HepG2 (cell line): ENCODE data around the gene CLIC5. TPM values are rescaled to one million over a fixed set of nuclear protein-coding genes. Genes with fewer than 3 reads are reported as not detected.

ENCODE experiments used
- ATAC-seq: fragments of 200-7000 bp; cut with Tn5 transposase; 3 replicates; pipeline ENCODE4 v1.9.1; 2020; ENCODE audit warnings: mild to moderate bottlenecking, moderate library complexity
- BruUV-seq: library from RNA; stranded (reverse); fragments of 400-500 nt; replicated peaks from 2 replicates; lab custom pipeline; 2021; lab: Mats Ljungman, UMichigan
- CTCF ChIA-PET: fragments of 300-600 bp; formaldehyde crosslinking; extraction: SDS; loops from one replicate; lab custom pipeline; 2021; ENCODE audit warnings: low total read pairs, inconsistent platforms, low intra/inter-chr PET ratio; lab: Yijun Ruan, JAX
- POLR2A ChIA-PET: fragments of 350-600 bp; sonication (Branson Sonifier 250); formaldehyde crosslinking; loops from one replicate; lab custom pipeline; 2020; ENCODE audit warnings: antibody characterized with exemption, inconsistent platforms; lab: Yijun Ruan, JAX
- DNase-seq: peaks from one replicate; pipeline ENCODE4 v3.0.0-alpha.2; 2015; ENCODE audit warnings: low spot score
- FAIRE-seq: peaks from 3 replicates; lab custom pipeline; 2011; peaks lifted over from hg19 to GRCh38; lab: Jason Lieb, UNC
- H2AFZ ChIP-seq: one replicate; pipeline ENCODE4 v1.6.1; 2011; ENCODE audit warnings: low read length, inconsistent platforms
- H3K27ac ChIP-seq: fragments of 300-600 bp; 3 replicates; pipeline ENCODE4 v1.8.0; 2011; ENCODE audit warnings: mixed run types, mild to moderate bottlenecking, mixed read lengths, low read length, inconsistent platforms; ENCODE audit not compliant: insufficient read depth; ENCODE audit errors: extremely low read length
- H3K27me3 ChIP-seq, 2 experiments: fragments of 200-600 bp in 1 of 2; 2 replicates in 1 of 2; 3 replicates in 1 of 2; pipeline versions ENCODE4 v1.6.0 to v1.8.0; 2011; ENCODE audit warnings: low read length in 2 of 2, mild to moderate bottlenecking in 2 of 2, moderate library complexity in 2 of 2, inconsistent platforms in 1 of 2; ENCODE audit not compliant: insufficient read depth in 2 of 2, control insufficient read depth in 1 of 2
- H3K36me3 ChIP-seq, 2 experiments: fragments of 200-600 bp in 1 of 2; replicated peaks in 1 of 2; 2 replicates in 1 of 2; 3 replicates in 1 of 2; pipeline versions ENCODE4 v1.5.1 to v1.8.0; 2011; ENCODE audit warnings: low read length in 2 of 2, inconsistent platforms in 1 of 2; ENCODE audit not compliant: insufficient read depth in 2 of 2, control insufficient read depth in 1 of 2
- H3K4me1 ChIP-seq: 2 replicates; pipeline ENCODE4 v1.5.1; 2012; ENCODE audit warnings: low read length, inconsistent platforms; ENCODE audit not compliant: insufficient read depth
- H3K4me2 ChIP-seq: 2 replicates; pipeline ENCODE4 v1.6.0; 2011; ENCODE audit warnings: low read depth, low read length, inconsistent platforms
- H3K4me3 ChIP-seq, 3 experiments: fragments of 200-600 bp in 1 of 3; sonication (generic), shearing (Covaris generic) in 1 of 3; replicated peaks in 1 of 3; 2 replicates each; pipeline ENCODE4 v1.5.1; 2011 to 2016; ENCODE audit warnings: low read length in 3 of 3, inconsistent platforms in 2 of 3, low read depth in 2 of 3, mild to moderate bottlenecking in 2 of 3, control low read depth in 1 of 3, mixed read lengths in 1 of 3; ENCODE audit not compliant: insufficient read depth in 1 of 3
- H3K79me2 ChIP-seq: one replicate; pipeline ENCODE4 v1.6.1; 2011; ENCODE audit warnings: low read length, inconsistent platforms; ENCODE audit not compliant: insufficient read depth
- H3K9ac ChIP-seq: 2 replicates; pipeline ENCODE4 v1.6.0; 2011; ENCODE audit warnings: mild to moderate bottlenecking, low read depth, low read length, inconsistent platforms; ENCODE audit not compliant: insufficient read depth
- H3K9me3 ChIP-seq: 2 replicates; pipeline ENCODE4 v1.5.1; 2012; ENCODE audit warnings: mild to moderate bottlenecking, low read length
- H4K20me1 ChIP-seq: 2 replicates; pipeline ENCODE4 v1.6.0; 2011; ENCODE audit warnings: inconsistent platforms, mild to moderate bottlenecking, low read length, moderate library complexity; ENCODE audit not compliant: insufficient read depth
- ATRX ChIP-seq: sonication (generic); formaldehyde crosslinking; IDR thresholded peaks from 2 replicates; pipeline ENCODE4 v1.4.0; 2020; ENCODE audit warnings: missing genetic modification reagents, borderline replicate concordance
- GTF2F1 ChIP-seq: fragments of 150-350 bp; IDR thresholded peaks from 2 replicates; pipeline ENCODE4 v1.6.1; 2014; ENCODE audit warnings: low read length
- IRX3 ChIP-seq: sonication (generic); formaldehyde crosslinking; IDR thresholded peaks from 2 replicates; pipeline ENCODE4 v1.8.1; 2023; ENCODE audit warnings: mild to moderate bottlenecking, low read depth, missing genetic modification reagents, borderline replicate concordance
- MAFG ChIP-seq: sonication (generic); formaldehyde crosslinking; IDR thresholded peaks from 2 replicates; pipeline ENCODE4 v1.5.1; 2020; ENCODE audit warnings: mild to moderate bottlenecking, missing genetic modification reagents
- SAFB2 ChIP-seq: sonication (generic); formaldehyde crosslinking; IDR thresholded peaks from 2 replicates; pipeline ENCODE4 v1.5.1; 2020; ENCODE audit warnings: missing genetic modification reagents, low read depth, mild to moderate bottlenecking, borderline replicate concordance
- SMAD1 ChIP-seq: sonication (generic); formaldehyde crosslinking; IDR thresholded peaks from 2 replicates; pipeline ENCODE4 v1.4.0; 2020; ENCODE audit warnings: missing genetic modification reagents, low read depth, mild to moderate bottlenecking, borderline replicate concordance
- U2AF1 ChIP-seq: fragments of 200-400 bp; formaldehyde crosslinking; optimal IDR thresholded peaks from 2 replicates; pipeline ENCODE3; 2017; ENCODE audit warnings: mild to moderate bottlenecking, low read depth, low read length
- U2AF2 ChIP-seq: fragments of 200-400 bp; formaldehyde crosslinking; IDR thresholded peaks from 2 replicates; pipeline ENCODE4 v1.6.1; 2017; ENCODE audit warnings: low read depth, mild to moderate bottlenecking, low read length
- ZKSCAN1 ChIP-seq: fragments of 150-350 bp; IDR thresholded peaks from 2 replicates; pipeline ENCODE4 v1.6.1; 2014; ENCODE audit warnings: low read length
- ZNF451 ChIP-seq: sonication (generic); formaldehyde crosslinking; IDR thresholded peaks from 2 replicates; pipeline ENCODE4 v1.5.0; 2020; ENCODE audit warnings: mild to moderate bottlenecking, missing genetic modification reagents
- ZSCAN12 ChIP-seq: sonication (generic); formaldehyde crosslinking; IDR thresholded peaks from 2 replicates; pipeline ENCODE4 v1.9.0; 2021; ENCODE audit warnings: mild to moderate bottlenecking, missing genetic modification reagents
- WGBS: methylation state at CpG from one replicate; pipeline ENCODE4 v1.1.6; 2017; ENCODE audit warnings: low lambda C conversion rate; 5-methylcytosine and 5-hydroxymethylcytosine counted together
- in situ Hi-C: cut with HindIII; loops from 2 replicates; pipeline ENCODE4 v1.10.0; 2017; ENCODE audit warnings: low pct_unique_long_range_greater_than_20kb; ENCODE audit not compliant: extremely low pct_ligation_motif_present
- intact Hi-C: fragments of 100-400 bp; cut with micrococcal nuclease; formaldehyde crosslinking; loops from one replicate; pipeline ENCODE4 v1.10.0; 2022; ENCODE audit not compliant: unreplicated experiment
- polyA plus RNA-seq, 8 experiments: library from polyadenylated mRNA; depleted of rRNA in 3 of 8; stranded (reverse) in 7 of 8; unstranded in 1 of 8; fragments of >200 nt; fragmentation: Illumina TruSeq in 4 of 8; extraction: Trizol in 4 of 8; gene quantifications; 2 replicates each; pipeline versions ENCODE4 v1.2.1 to v1.2.3, GENCODE V29; 2011 to 2016; ENCODE audit warnings: low read depth in 4 of 8, missing spikeins in 1 of 8, mixed read lengths in 1 of 8; ENCODE audit not compliant: insufficient read depth in 1 of 8
- total RNA-seq, 5 experiments: library from RNA; depleted of rRNA; stranded (reverse); fragments of >200 nt; fragmentation: Illumina TruSeq; extraction: Trizol; gene quantifications; 2 replicates each; pipeline ENCODE4 v1.2.3, GENCODE V29; 2016; ENCODE audit warnings: low read depth in 1 of 5
- TF ChIP-seq, protein P1 (sequence below): sonication (generic); formaldehyde crosslinking; IDR thresholded peaks from 2 replicates; pipeline ENCODE4 v1.9.0; 2021; ENCODE audit warnings: missing genetic modification reagents, borderline replicate concordance
- TF ChIP-seq, protein P2 (sequence below), 2 experiments: sonication (generic) in 1 of 2; formaldehyde crosslinking in 1 of 2; IDR thresholded peaks; 2 replicates each; pipeline versions ENCODE4 v1.6.1 to v1.9.0; 2014 to 2022; ENCODE audit warnings: antibody characterized with exemption in 1 of 2, borderline replicate concordance in 1 of 2, inconsistent platforms in 1 of 2, low read depth in 1 of 2, missing genetic modification reagents in 1 of 2
- TF ChIP-seq, protein P3 (sequence below): sonication (generic); formaldehyde crosslinking; IDR thresholded peaks from 2 replicates; pipeline ENCODE4 v1.8.0; 2022; ENCODE audit warnings: low read depth, missing genetic modification reagents
- TF ChIP-seq, protein P4 (sequence below): sonication (generic); formaldehyde crosslinking; IDR thresholded peaks from 2 replicates; pipeline ENCODE4 v1.4.0; 2020; ENCODE audit warnings: missing genetic modification reagents

The CLIC5 gene
- total and polyA plus RNA-seq, 2 of the 13 experiments (the other 11 are each of a cell fraction or from before 2014, with no cell fraction given) = not detected

DNA sequence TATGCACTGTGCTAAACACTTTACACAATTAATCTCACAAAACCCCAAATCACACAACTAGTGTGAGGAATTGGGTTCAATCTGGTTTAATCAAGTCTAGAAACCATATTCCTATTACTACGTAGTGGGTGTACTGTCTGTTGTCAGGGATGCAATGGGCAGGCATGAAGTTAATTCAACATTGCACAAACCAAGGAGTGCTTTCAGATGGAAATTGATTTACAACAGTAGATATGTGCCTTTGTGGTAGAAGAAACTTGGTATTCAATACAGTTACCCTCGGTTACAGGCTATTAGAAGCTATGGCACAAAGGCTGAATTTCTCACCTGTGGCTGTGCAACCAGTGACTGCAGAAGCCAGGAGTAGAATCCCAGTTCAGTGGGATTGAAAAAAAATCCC, 157.8 kb downstream of the CLIC5 start:
- no peak for DNase-seq
- intact Hi-C loops = no loop called here
- Histone ChIP-seq H3K4me2 (no peak overlapping the region), H3K79me2 (no peaks in the 10 kb centered on the region), H3K4me1 (no peaks in the 10 kb centered on the region), H3K36me3 (no peaks in the 10 kb centered on the region), H3K9ac (no peak overlapping the region), H2AFZ (no peak overlapping the region), H4K20me1 (no peaks in the 10 kb centered on the region), H3K4me3 (no peak overlapping the region), H3K27me3 (no peaks in the 10 kb centered on the region), H3K9me3 (no peaks in the 10 kb centered on the region), H3K27ac (no peak overlapping the region)
- WGBS = 0% methylated on average over 2 of the region's 2 CpGs
- in situ Hi-C loops = no loop called here
- BruUV-seq = no TSS peak
- POLR2A ChIA-PET = no interaction called here
- CTCF ChIA-PET = no interaction called here
- no peak for FAIRE-seq
- ATAC-seq = no peak
- TF ChIP-seq ATRX (CRISPR knock-in tag) = no peak
- TF ChIP-seq, protein P1, sequence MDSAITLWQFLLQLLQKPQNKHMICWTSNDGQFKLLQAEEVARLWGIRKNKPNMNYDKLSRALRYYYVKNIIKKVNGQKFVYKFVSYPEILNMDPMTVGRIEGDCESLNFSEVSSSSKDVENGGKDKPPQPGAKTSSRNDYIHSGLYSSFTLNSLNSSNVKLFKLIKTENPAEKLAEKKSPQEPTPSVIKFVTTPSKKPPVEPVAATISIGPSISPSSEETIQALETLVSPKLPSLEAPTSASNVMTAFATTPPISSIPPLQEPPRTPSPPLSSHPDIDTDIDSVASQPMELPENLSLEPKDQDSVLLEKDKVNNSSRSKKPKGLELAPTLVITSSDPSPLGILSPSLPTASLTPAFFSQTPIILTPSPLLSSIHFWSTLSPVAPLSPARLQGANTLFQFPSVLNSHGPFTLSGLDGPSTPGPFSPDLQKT (CRISPR knock-in tag) = no peak
- TF ChIP-seq, protein P2, sequence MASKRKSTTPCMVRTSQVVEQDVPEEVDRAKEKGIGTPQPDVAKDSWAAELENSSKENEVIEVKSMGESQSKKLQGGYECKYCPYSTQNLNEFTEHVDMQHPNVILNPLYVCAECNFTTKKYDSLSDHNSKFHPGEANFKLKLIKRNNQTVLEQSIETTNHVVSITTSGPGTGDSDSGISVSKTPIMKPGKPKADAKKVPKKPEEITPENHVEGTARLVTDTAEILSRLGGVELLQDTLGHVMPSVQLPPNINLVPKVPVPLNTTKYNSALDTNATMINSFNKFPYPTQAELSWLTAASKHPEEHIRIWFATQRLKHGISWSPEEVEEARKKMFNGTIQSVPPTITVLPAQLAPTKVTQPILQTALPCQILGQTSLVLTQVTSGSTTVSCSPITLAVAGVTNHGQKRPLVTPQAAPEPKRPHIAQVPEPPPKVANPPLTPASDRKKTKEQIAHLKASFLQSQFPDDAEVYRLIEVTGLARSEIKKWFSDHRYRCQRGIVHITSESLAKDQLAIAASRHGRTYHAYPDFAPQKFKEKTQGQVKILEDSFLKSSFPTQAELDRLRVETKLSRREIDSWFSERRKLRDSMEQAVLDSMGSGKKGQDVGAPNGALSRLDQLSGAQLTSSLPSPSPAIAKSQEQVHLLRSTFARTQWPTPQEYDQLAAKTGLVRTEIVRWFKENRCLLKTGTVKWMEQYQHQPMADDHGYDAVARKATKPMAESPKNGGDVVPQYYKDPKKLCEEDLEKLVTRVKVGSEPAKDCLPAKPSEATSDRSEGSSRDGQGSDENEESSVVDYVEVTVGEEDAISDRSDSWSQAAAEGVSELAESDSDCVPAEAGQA (IDR thresholded peaks at IDR 0.05; ENCODE audit: low read depth) = no peak
- TF ChIP-seq, protein P2 (CRISPR knock-in tag; IDR thresholded peaks at IDR 0.05; ENCODE audit: borderline replicate concordance) = no peak
- TF ChIP-seq SMAD1 (CRISPR knock-in tag) = no peak
- no peak for TF ChIP-seq GTF2F1
- TF ChIP-seq, protein P3, sequence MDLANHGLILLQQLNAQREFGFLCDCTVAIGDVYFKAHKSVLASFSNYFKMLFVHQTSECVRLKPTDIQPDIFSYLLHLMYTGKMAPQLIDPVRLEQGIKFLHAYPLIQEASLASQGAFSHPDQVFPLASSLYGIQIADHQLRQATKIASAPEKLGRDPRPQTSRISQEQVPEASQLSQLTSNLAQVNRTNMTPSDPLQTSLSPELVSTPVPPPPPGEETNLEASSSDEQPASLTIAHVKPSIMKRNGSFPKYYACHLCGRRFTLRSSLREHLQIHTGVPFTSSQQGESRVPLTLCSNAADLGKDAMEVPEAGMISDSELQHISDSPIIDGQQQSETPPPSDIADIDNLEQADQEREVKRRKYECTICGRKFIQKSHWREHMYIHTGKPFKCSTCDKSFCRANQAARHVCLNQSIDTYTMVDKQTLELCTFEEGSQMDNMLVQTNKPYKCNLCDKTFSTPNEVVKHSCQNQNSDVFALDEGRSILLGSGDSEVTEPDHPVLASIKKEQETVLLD (CRISPR knock-in tag) = no peak
- no peak for TF ChIP-seq U2AF1
- no peak for TF ChIP-seq ZSCAN12 (CRISPR knock-in tag)
- TF ChIP-seq, protein P4, sequence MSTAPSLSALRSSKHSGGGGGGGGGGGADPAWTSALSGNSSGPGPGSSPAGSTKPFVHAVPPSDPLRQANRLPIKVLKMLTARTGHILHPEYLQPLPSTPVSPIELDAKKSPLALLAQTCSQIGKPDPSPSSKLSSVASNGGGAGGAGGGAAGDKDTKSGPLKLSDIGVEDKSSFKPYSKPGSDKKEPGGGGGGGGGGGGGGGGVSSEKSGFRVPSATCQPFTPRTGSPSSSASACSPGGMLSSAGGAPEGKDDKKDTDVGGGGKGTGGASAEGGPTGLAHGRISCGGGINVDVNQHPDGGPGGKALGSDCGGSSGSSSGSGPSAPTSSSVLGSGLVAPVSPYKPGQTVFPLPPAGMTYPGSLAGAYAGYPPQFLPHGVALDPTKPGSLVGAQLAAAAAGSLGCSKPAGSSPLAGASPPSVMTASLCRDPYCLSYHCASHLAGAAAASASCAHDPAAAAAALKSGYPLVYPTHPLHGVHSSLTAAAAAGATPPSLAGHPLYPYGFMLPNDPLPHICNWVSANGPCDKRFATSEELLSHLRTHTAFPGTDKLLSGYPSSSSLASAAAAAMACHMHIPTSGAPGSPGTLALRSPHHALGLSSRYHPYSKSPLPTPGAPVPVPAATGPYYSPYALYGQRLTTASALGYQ = no peak
- TF ChIP-seq SAFB2 (CRISPR knock-in tag) = no peak
- no peak for TF ChIP-seq ZKSCAN1
- TF ChIP-seq U2AF2 = no peak
- TF ChIP-seq ZNF451 (CRISPR knock-in tag) = no peak
- no peak for TF ChIP-seq IRX3 (CRISPR knock-in tag)
- TF ChIP-seq MAFG = no peak
